K562 (cell line): ENCODE data around the gene TMIGD2. TPM values are rescaled to one million over a fixed set of nuclear protein-coding genes. Genes with fewer than 3 reads are reported as not detected.

Source experiments
- ATF7 ChIP-seq: fragments of 450-650 bp; IDR thresholded peaks from 2 replicates; pipeline ENCODE4 v1.7.1; 2014; ENCODE audit warnings: mild to moderate bottlenecking, moderate library complexity
- BRCA1 ChIP-seq, 2 experiments: fragments of 450-650 bp in 1 of 2; sonication (generic) in 1 of 2; formaldehyde crosslinking in 1 of 2; IDR thresholded peaks; 2 replicates each; pipeline versions ENCODE4 v1.5.0 to v1.6.1; 2017 to 2020; ENCODE audit warnings: mild to moderate bottlenecking in 1 of 2, missing genetic modification reagents in 1 of 2
- BRF2 ChIP-seq: IDR thresholded peaks from 3 replicates; pipeline ENCODE4 v1.6.1; 2011; ENCODE audit warnings: borderline replicate concordance, mild to moderate bottlenecking; ENCODE audit not compliant: insufficient read length, insufficient read depth
- ELK1 ChIP-seq: sonication (generic); formaldehyde crosslinking; IDR thresholded peaks from 2 replicates; pipeline ENCODE4 v1.8.1; 2022; ENCODE audit warnings: missing genetic modification reagents
- HDAC2 ChIP-seq: fragments of 450-650 bp; IDR thresholded peaks from 2 replicates; pipeline ENCODE4 v1.6.1; 2016; ENCODE audit warnings: mild to moderate bottlenecking
- HMGXB4 ChIP-seq: sonication (generic); formaldehyde crosslinking; IDR thresholded peaks from 2 replicates; pipeline ENCODE4 v1.8.1; 2023; ENCODE audit warnings: mild to moderate bottlenecking, missing genetic modification reagents
- ILF3 ChIP-seq: fragments of 450-650 bp; IDR thresholded peaks from 2 replicates; pipeline ENCODE4 v1.6.1; 2018; ENCODE audit warnings: antibody characterized with exemption, mild to moderate bottlenecking, moderate library complexity, borderline replicate concordance
- KLF1 ChIP-seq: fragments of 450-650 bp; IDR thresholded peaks from 2 replicates; pipeline ENCODE4 v1.6.1; 2016; ENCODE audit warnings: missing genetic modification characterization, missing compliant biosample characterization
- POLR2A ChIP-seq: fragments of 450-650 bp; conservative IDR thresholded peaks from 2 replicates; pipeline ENCODE4 v1.6.1; 2016
- RBM17 ChIP-seq: fragments of 200-400 bp; formaldehyde crosslinking; IDR thresholded peaks from 2 replicates; pipeline ENCODE4 v1.6.1; 2017; ENCODE audit warnings: low read depth, mild to moderate bottlenecking, low read length, borderline replicate concordance
- RBM34 ChIP-seq: fragments of 200-400 bp; formaldehyde crosslinking; IDR thresholded peaks from 2 replicates; pipeline ENCODE4 v1.6.1; 2018; ENCODE audit warnings: low read length, borderline replicate concordance; ENCODE audit not compliant: insufficient read depth
- SIN3A ChIP-seq, 2 experiments: fragments of 150-350 bp in 1 of 2; IDR thresholded peaks; 2 replicates each; pipeline ENCODE4 v1.6.1; 2011 to 2016; ENCODE audit warnings: borderline replicate concordance in 2 of 2, low read depth in 2 of 2, low read length in 2 of 2, mild to moderate bottlenecking in 2 of 2, moderate library complexity in 2 of 2; ENCODE audit not compliant: control insufficient read depth in 1 of 2
- SIN3B ChIP-seq: fragments of 450-650 bp; IDR thresholded peaks from 2 replicates; pipeline ENCODE4 v1.6.1; 2017; ENCODE audit warnings: low read depth, mild to moderate bottlenecking, moderate library complexity
- SIX5 ChIP-seq, 2 experiments: IDR thresholded peaks; 2 replicates each; pipeline ENCODE4 v1.6.1; 2011; ENCODE audit warnings: low read length in 2 of 2, borderline replicate concordance in 1 of 2, low read depth in 1 of 2, mild to moderate bottlenecking in 1 of 2, moderate library complexity in 1 of 2; ENCODE audit not compliant: insufficient read depth in 1 of 2
- TGIF2 ChIP-seq: sonication (generic); formaldehyde crosslinking; IDR thresholded peaks from 2 replicates; pipeline ENCODE4 v1.8.1; 2022; ENCODE audit warnings: mild to moderate bottlenecking, missing genetic modification reagents, moderate library complexity
- ZBTB17 ChIP-seq: fragments of 450-650 bp; formaldehyde crosslinking; IDR thresholded peaks from 2 replicates; pipeline ENCODE4 v1.4.0; 2020; ENCODE audit warnings: mild to moderate bottlenecking
- ZNF124 ChIP-seq: sonication (generic); formaldehyde crosslinking; IDR thresholded peaks from 2 replicates; pipeline ENCODE4 v1.8.1; 2022; ENCODE audit warnings: missing genetic modification reagents
- ZNF175 ChIP-seq: fragments of 200-800 bp; sonication (Bioruptor generic); IDR thresholded peaks from 2 replicates; pipeline ENCODE4 v1.6.1; 2016; ENCODE audit warnings: low read depth, mild to moderate bottlenecking, missing genetic modification characterization, missing compliant biosample characterization
- ZNF224 ChIP-seq: sonication (generic); formaldehyde crosslinking; IDR thresholded peaks from 2 replicates; pipeline ENCODE4 v1.8.0; 2022; ENCODE audit warnings: mild to moderate bottlenecking, missing genetic modification reagents
- ZNF324 ChIP-seq: fragments of 250-450 bp; sonication (Bioruptor Pico); IDR thresholded peaks from 2 replicates; pipeline ENCODE4 v1.4.0; 2020; ENCODE audit warnings: mild to moderate bottlenecking
- ZNF408 ChIP-seq: fragments of 250-450 bp; sonication (Bioruptor Pico); IDR thresholded peaks from 2 replicates; pipeline ENCODE4 v1.4.0; 2020; ENCODE audit warnings: low read depth, mild to moderate bottlenecking, moderate library complexity
- polyA plus RNA-seq, 8 experiments: library from polyadenylated mRNA; depleted of rRNA in 4 of 8; stranded (reverse) in 5 of 8; unstranded in 3 of 8; fragments of >200 nt; fragmentation: Nextera tagmentation in 2 of 8; fragmentation: Illumina TruSeq in 1 of 8; extraction: Ambion mirVana in 2 of 8; extraction: Trizol in 1 of 8; gene quantifications; 2 replicates each; pipeline versions ENCODE4 v1.2.1 to v1.2.3, GENCODE V29; 2011 to 2014; ENCODE audit warnings: inconsistent platforms in 1 of 8, missing spikeins in 1 of 8
- total RNA-seq, 7 experiments: library from RNA; depleted of rRNA in 6 of 7; stranded (reverse); fragments of >200 nt in 6 of 7; fragmentation: Illumina TruSeq in 2 of 7; extraction: Trizol in 2 of 7; gene quantifications; 2 replicates each; pipeline versions ENCODE4 v1.2.1 to v1.2.3, GENCODE V29; 2011 to 2021; ENCODE audit warnings: low replicate concordance in 1 of 7
- TF ChIP-seq, protein P1 (sequence below), 2 experiments: fragments of 200-800 bp in 1 of 2; sonication (Bioruptor generic) in 1 of 2; sonication (generic) in 1 of 2; formaldehyde crosslinking in 1 of 2; IDR thresholded peaks in 1 of 2; conservative IDR thresholded peaks in 1 of 2; 2 replicates each; pipeline versions ENCODE4 v1.5.0 to v1.6.1; 2016 to 2020; ENCODE audit warnings: missing compliant biosample characterization in 1 of 2, missing genetic modification characterization in 1 of 2, missing genetic modification reagents in 1 of 2

Gene TMIGD2
- total and polyA plus RNA-seq, 9 of the 15 experiments (the other 6 are each of a cell fraction or from before 2014, with no cell fraction given): not detected

DNA sequence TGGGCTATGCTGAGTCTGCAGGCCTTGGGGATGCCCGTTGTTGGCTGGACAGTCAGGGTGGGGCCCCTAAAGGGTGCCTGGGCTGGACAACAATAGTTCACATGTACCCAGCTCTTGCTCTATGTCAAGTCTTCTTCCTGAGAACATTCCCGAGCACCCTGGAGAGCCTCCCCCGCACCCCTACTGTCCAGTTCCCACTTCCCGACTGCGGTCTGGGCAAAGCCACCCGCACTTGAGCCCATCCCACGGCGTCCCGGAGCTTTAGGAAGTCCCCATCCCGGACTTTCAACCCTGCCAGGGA, 40.1 kb upstream of the TMIGD2 start (continued):
- TF ChIP-seq ZNF224 (no peak), BRF2 (no peak), HDAC2 (peak; percentile 36; the same call in 1 of the 2 replicates), SIX5 (IDR thresholded peaks at IDR 0.05; ENCODE audit: borderline replicate concordance in 1 of 2, insufficient read depth in 1 of 2, low read depth in 1 of 2, low read length in 2 of 2) (no peak), ZBTB17 (no peak), SIN3A (IDR thresholded peaks at IDR 0.05; ENCODE audit: borderline replicate concordance in 2 of 2, control insufficient read depth in 1 of 2, low read depth in 2 of 2, low read length in 2 of 2) (no peak), KLF1 (tag) (no peak), TGIF2 (CRISPR knock-in tag) (no peak), POLR2A (no peak), ATF7 (no peak), SIN3B (0 out of 2 replicates have a peak, but pooled peaks have one; percentile 42), ELK1 (CRISPR knock-in tag) (no peak), ZNF408 (CRISPR knock-in tag) (no peak), HMGXB4 (no peak), BRCA1 (IDR thresholded peaks at IDR 0.05) (no peak), BRCA1 (CRISPR knock-in tag; IDR thresholded peaks at IDR 0.05) (no peak), ZNF124 (CRISPR knock-in tag) (no peak), RBM34 (no peak), ILF3 (peak; percentile 60; the same call in 1 of the 2 replicates), ZNF324 (no peak), ZNF175 (CRISPR knock-in tag) (no peak), RBM17 (no peak)
- TF ChIP-seq, protein P1, sequence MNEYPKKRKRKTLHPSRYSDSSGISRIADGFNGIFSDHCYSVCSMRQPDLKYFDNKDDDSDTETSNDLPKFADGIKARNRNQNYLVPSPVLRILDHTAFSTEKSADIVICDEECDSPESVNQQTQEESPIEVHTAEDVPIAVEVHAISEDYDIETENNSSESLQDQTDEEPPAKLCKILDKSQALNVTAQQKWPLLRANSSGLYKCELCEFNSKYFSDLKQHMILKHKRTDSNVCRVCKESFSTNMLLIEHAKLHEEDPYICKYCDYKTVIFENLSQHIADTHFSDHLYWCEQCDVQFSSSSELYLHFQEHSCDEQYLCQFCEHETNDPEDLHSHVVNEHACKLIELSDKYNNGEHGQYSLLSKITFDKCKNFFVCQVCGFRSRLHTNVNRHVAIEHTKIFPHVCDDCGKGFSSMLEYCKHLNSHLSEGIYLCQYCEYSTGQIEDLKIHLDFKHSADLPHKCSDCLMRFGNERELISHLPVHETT (CRISPR knock-in tag; conservative IDR thresholded peaks at IDR 0.05 in 1 of 2, IDR thresholded peaks at IDR 0.05 in 1 of 2): no peak
